ENCODE measurements around the gene XPC.

DNA sequence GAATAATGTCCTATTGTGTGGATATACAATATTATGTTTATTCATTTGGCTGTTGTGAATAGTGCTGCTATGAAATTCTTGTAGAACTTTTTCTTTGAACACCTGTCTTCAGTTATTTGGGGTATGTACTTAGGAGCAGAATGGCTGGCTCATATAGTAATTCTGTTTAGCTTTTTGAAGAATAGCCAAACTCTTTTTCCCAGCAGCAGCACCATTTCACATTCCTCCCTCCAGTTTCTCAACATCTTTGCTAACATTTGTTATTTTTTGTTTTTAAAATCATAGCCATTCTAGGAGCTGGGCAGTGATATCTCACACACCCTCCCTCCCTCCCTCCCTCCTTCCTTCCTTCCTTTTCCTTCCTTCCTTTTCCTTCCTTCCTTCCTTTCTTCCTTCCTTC, 40.0 kb upstream of the XPC start:
- TF ChIP-seq, protein P1, sequence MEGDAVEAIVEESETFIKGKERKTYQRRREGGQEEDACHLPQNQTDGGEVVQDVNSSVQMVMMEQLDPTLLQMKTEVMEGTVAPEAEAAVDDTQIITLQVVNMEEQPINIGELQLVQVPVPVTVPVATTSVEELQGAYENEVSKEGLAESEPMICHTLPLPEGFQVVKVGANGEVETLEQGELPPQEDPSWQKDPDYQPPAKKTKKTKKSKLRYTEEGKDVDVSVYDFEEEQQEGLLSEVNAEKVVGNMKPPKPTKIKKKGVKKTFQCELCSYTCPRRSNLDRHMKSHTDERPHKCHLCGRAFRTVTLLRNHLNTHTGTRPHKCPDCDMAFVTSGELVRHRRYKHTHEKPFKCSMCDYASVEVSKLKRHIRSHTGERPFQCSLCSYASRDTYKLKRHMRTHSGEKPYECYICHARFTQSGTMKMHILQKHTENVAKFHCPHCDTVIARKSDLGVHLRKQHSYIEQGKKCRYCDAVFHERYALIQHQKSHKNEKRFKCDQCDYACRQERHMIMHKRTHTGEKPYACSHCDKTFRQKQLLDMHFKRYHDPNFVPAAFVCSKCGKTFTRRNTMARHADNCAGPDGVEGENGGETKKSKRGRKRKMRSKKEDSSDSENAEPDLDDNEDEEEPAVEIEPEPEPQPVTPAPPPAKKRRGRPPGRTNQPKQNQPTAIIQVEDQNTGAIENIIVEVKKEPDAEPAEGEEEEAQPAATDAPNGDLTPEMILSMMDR (IDR thresholded peaks at IDR 0.05; ENCODE audit: borderline replicate concordance, extremely low read depth, low read length, poor library complexity, severe bottlenecking): no peak
- TF ChIP-seq EZH2 (IDR thresholded peaks at IDR 0.05; ENCODE audit: borderline replicate concordance, low read depth, low read length, severe bottlenecking): no peak

Measured in DND-41 (cell line).